NCI-H345 treated with DMSO at 0.1 percent for 48 hours (cell line): Measurements from ENCODE around the gene TPSD1.
A peak's percentile ranks its signal among the peaks of the same experiment; 100 is the strongest.

ENCODE experiments used
- DNase-seq: peaks from one replicate; lab custom pipeline; 2025; ENCODE audit not compliant: unreplicated experiment; lab: John Stamatoyannopoulos, UW

Gene TPSD1

DNA sequence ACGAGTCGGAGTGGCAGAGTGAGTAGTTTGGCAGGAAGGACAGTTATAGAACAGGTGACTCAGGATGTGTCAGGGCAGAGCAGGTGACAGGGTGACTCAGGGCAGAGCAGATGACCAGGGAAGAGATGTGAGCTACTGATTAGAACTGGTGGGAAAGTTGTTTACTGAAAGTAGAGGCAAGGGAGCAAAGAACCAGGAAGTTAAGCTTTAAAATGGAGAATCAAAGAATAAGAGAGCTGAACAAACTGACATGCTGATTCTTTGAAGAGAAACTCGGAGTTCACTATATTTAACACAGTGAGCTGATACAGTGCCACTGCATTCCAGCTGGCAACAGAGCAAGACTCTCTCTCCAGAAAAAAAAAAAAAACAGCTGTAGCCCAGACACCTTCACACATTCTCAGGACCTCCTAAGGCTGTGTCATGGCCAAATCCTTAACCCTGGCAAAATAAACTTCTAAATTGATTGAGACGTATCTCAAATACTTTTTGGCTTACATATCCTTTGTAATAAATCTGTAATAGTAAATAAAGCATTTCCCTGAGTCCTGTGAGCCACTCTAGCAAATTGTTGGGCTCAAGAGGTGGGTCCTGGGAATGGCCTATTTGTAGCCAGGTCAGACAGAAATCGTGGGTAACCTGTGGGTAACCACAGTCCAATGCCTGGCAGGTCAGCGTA is 41.3 kb downstream of the TPSD1 start:
- no peak for DNase-seq

- DNase-seq: no peak
Observed at GRCh38 chr16:1298406-1298805, 42.5 kb downstream of the TPSD1 start.

DNA sequence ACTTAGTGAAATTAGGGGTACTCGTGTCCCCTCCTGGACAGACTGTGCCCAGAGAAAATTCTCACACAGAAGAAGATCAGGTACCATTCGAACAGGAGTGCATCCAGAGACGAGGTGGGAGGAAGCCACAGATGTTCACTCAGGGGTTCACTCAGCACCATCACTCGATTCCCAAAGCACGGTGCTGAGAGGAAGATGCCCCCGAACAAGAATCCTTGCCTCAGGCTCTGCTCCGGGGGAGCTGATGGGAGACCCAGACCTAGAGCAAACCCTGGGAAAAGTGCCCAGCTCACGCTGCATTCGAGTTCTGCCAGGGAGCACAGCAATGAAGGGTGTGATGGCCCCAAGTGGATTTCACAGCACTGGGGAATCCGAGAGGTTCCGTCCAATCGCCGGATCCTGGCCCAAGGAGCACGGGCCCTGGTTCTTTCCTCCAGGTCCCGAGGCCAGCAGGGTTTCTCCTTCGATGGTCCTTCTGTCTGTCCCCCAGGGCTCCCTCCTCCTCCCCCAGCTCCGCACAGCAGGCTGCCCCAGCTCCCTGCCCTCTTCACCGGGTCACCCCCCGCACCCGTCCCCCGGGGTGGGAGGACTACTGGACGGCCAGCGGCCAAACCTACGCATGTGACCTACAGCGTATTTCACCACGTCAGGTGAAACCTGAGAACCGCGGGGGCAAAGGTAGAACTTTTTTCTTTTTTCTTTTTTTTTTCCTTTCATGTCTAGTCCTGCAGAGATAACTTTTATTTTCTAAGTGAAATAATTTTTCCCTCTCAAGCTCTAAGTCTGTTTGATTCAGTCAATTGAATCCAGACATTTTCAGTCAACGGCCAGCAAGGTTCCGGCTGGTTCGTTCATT is 43.4 kb downstream of the TPSD1 start:
- DNase-seq: no peak

- DNase-seq: no peak
Observed at GRCh38 chr16:1299868-1300203, 44.0 kb downstream of the TPSD1 start.

GRCh38 chr16:1300664-1301476 is 45.0 kb downstream of the TPSD1 start:
- DNase-seq: peak; percentile 14

- DNase-seq: no peak
Observed at GRCh38 chr16:1301562-1301961, 45.7 kb downstream of the TPSD1 start.

DNA sequence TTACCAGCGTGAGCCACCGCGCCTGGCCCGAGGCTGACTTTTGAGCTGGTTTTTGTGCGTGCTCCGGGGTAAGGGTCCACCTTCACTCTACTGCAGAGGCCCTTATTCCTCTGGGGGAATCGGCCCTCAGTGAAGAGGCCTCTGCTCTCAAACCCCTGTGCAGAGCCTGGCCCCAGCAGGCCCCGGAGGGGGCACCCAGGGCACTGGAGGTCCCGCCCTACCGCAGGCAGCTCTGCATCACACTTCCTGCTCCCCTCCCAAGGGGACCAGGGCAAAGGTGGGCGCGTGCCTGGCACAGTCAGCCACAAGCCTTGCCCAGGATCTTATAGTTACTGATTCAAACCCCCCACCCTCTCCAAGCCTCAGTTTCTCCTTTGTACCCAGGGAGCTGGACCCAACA is 50.0 kb downstream of the TPSD1 start:
- no peak for DNase-seq

- no peak for DNase-seq
Observed at GRCh38 chr16:1306334-1306733, 50.5 kb downstream of the TPSD1 start.

DNA sequence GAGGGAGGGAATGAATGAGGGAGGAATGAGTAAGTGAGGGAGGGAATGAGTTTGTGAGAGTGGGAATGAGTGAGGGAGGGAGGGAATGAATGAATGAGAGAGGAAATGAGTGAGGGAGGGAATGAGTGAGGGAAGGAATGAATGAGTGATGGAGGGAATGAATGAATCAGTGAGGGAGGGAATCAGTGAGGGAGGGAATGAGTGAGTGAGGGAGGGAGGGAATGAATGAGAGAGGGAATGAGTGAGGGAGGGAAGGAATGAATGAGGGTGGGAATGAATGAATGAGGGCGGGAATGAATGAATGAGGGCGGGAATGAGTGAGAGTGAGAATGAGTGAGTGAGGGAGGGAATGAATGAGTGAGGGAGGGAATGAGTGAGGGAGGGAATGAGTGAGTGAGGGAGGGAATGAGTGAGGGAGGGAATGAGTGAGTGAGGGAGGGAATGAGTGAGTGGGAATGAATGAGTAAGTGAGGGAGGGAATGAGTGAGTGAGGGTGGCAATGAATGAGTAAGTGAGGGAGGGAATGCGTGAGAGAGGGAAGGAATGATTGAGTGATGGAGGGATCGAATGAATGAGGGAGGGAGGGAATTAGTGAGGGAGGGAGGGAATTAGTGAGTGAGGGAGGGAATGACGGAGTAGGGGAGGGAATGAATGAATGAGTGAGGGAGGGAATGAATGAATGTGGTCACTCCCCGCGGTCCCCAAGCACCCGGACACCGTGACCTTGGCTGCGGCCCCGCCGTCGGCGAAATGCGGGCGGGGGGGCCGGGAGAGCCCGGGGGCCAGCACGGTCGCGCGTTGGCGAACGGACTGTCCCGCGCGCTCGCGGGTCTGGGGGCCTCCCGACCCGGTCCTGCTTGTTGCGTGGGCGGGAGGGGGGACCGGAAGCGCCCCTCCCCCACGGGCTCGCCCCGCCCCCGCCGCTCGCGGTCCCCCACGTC is 52.4 kb downstream of the TPSD1 start:
- DNase-seq: no peak
